ENCODE measurements around the gene EFHD2.

- TF ChIP-seq, protein P1, sequence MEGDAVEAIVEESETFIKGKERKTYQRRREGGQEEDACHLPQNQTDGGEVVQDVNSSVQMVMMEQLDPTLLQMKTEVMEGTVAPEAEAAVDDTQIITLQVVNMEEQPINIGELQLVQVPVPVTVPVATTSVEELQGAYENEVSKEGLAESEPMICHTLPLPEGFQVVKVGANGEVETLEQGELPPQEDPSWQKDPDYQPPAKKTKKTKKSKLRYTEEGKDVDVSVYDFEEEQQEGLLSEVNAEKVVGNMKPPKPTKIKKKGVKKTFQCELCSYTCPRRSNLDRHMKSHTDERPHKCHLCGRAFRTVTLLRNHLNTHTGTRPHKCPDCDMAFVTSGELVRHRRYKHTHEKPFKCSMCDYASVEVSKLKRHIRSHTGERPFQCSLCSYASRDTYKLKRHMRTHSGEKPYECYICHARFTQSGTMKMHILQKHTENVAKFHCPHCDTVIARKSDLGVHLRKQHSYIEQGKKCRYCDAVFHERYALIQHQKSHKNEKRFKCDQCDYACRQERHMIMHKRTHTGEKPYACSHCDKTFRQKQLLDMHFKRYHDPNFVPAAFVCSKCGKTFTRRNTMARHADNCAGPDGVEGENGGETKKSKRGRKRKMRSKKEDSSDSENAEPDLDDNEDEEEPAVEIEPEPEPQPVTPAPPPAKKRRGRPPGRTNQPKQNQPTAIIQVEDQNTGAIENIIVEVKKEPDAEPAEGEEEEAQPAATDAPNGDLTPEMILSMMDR (IDR thresholded peaks at IDR 0.05) = no peak
- no peak for TF ChIP-seq POLR2A (IDR thresholded peaks at IDR 0.05)
Observed at GRCh38 chr1:15420853-15421465, 11.3 kb downstream of the EFHD2 start.

Data from vagina (tissue), 2 donors.